NCI-H2081 treated with DMSO at 0.1 percent for 48 hours (cell line): ENCODE results near the gene HIVEP1.
"Not testable (repeated sequence)": the region's sequence is repeated elsewhere in the genome, so short reads cannot be mapped to it uniquely, and the experiment has no call there.

Experiments used
- DNase-seq: peaks from one replicate; lab custom pipeline; 2025; lab: John Stamatoyannopoulos, UW

Gene HIVEP1

DNA sequence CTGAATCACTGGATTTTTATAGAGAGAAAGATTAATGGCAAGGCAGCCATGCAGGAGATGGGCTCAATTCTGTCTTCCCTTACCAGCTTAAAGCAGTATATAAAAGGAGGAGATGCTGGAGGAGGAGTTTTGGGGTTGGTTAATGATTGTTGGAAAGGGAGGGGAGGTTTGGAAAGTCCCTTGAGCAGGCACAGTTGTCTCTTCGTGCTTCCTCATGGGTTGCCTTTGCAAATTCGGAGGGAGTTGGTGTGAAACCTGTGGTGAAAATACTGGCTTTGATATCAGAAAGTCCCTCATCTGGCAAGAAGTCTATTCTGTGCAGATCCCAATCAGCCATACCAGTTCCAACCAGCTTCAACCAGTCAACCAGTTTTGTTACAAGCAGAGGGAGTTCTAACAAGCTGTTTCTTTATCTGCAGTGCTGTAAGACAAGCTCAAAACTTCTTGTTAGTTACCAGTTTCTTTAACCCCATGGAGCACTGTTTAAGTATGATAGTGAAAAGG, 107.0 kb downstream of the HIVEP1 start:
- DNase-seq = no peak

DNA sequence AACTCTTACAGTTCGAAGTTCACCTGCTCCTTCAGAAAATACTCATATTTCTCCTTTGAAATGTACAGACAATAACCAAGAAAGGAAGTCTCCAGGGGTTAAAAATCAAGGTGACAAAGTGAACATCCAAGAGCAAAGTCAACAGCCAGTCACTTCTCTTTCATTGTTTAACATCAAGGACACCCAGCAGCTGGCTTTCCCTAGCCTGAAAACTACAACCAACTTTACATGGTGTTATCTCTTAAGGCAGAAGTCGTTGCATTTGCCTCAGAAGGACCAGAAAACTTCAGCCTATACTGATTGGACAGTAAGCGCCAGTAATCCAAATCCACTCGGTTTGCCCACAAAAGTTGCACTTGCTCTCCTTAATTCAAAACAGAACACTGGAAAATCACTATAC, 113.3 kb downstream of the HIVEP1 start:
- no peak for DNase-seq

DNA sequence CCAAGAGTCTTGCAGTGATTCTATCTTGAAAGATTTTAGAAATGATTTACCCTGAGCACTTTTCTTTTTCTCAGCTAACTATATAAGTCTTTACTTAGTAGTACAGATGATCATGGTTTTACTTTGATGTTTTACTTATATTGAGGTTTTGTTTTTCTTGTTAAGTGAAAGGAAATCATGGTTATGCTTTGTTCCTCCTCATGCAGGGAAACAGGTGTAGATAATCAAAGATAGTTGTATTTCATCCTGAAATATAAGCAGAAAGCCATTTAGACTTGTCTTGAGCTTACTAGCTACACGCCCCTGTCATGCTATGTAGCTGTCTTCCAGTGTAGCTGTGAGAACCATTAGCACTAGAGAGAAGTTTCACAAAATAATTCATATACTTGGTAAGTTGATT, 113.9 kb downstream of the HIVEP1 start:
- no peak for DNase-seq

DNA sequence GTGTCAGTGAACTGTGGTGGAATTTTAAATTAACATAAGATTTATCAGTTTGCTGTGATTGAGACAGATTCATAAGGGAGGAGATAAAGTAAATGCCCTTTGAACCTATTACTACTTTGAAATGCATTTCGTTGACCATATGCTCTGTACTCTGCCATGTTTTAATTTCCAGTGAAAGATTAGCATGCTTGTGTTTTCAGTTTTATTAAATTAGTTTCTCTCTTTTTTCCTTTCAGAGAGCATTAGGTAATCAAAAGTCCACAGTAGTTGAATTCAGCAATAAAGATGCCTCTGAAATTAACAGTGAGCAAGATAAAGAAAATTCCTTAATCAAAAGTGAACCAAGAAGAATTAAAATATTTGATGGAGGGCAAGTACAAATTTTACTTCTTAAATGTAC, 117.4 kb downstream of the HIVEP1 start:
- DNase-seq = no peak

DNA sequence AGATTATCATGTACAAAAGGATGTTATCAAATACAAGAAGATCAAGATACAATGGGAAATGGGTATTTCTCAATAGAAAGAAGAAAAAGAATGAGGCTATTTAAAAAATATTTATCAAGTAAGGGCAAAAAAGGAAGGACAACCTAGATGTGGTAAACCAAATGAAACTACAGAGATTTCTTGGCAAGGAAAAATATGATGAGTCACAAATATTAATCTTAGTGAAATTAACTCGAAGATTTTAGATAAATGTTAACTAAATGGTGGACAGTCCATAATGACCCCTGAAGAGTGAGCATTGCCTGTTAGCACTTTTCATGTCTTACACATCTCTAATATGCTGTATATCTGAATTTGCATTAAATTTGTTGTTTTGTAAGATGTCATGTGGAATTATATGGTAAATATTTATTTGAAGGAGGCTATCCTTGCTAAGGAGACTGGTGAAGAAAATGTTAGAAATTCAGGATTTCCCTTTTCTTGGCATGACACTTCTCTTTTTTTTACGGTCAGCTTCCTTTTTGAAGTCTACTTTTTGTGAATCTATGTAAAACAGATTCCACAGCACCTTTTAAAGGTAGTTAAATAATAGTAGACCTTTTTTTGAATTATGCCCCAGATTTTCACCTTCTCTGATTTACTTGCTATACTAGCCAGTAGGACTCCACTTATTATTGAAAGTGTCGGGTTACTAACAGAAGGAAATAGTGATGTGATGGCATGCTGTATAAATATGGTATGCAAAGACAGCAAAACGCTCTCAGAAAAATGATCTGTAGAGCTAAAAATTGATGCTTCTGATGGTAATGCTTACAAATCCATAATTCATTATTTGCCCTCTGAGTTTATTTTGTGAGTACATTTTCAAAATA, 120.5 kb downstream of the HIVEP1 start:
- DNase-seq = no peak

DNA sequence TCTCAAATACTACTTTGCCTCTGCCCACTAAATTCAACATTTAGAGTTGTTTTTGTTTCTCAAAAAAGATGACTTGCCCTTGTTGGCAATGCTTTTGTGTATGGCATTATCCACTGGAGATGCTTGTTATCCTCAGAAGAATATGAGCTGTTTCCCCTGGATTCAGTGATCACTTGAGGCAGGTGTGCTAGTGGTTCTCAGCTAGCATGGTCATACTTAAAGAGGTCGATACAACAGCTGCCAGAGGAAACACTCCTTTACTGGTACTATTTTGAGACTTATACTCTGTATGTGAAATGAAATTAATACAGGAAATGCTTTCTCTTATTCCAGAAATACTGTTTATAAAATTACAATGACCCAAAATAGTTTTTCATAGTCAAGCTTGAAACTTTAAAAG, 122.5 kb downstream of the HIVEP1 start:
- no peak for DNase-seq

DNA sequence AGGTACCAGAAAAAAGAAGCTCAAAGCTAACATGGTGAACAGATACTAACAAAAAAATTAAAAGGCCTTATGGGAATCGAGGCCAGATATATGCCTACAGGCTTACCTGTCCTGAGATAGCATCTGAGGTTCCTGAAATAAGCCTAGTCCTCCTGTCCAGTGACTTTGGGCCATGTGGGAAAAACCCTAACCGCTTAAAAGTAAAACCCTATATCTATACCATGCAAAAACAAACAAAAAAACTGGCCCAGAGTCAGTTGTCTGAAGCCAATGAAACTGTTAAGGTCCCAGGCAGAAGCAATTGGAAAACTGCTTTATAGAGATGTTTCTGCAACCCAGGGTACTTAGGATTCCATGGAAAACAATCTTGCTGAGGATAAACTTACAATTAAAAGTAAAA, 122.9 kb downstream of the HIVEP1 start:
- no peak for DNase-seq

DNA sequence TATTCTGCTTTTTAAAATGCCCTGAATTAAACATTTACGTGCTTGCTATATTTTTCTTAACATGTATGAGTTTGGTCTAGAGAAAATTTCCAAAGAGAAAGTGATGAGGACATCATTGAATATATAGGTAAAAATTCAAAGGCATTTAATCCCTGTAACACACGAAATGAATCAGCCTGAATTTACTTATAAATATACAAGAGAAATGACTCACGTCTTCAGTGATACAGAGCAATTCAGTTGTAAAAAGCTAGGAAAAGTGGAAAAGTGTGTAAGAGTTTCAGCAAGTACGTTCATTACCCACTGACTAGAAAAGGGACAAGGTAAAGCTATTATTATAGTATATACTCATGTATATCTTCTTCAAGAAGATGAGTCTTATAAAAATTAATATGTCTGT, 124.8 kb downstream of the HIVEP1 start:
- no peak for DNase-seq

DNA sequence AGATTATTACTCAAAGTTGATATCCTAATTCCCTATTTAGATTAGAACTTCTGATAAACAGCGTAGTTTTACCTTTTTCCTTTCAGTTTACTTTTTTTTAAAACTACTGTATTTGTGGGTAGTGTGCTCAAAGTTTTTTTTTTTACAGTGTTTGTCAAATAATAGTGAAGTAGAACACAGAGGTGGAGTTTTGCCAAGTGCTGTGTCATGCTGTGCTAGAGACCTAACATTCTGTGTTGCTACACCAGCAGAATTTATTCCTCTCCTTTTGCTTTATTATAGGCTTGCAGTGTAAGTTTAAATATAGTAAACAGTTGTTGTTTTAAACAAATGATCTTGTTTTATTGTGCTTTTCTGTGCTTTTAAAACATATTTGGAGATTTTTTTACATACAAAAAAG, 125.4 kb downstream of the HIVEP1 start:
- DNase-seq = no peak

DNA sequence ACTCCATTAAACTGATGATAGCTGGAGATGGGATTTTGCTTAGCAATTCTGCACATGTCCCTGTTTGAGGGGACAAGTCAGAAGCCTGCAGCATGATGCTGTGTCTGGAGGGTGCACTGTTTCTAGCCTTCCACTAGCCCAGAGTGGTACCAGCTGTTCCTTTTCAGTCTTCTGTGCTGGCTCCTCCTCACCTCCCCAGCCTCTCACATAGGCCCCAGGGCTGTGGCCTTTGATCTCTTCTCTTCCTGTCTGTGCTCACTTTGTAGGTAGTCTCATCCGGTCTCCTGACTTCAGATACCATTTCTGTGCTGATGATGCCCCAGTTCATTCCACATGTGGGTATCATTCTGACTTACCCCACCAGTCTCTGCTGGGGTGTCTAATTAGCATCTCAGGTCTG, 126.3 kb downstream of the HIVEP1 start:
- no peak for DNase-seq

DNA sequence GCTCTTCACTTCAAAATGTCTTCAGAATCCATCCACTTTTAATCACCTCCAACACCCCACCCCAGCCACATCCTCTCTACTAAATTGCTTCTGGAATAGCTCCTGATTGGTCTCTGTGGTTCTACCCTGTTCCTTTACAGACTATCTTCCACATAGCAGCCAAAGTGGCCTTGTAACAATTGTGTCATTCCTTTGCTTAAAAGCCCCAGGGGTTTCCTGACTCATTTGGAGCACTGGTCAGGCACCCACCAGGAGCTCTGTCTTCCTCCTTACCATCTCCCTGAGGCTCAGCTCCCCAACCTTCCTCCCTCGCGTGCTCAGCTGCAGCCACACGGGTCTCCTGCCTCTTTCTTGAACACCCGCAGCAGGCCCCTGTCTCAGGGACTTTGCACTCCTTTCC, 126.8 kb downstream of the HIVEP1 start:
- DNase-seq = no peak

DNA sequence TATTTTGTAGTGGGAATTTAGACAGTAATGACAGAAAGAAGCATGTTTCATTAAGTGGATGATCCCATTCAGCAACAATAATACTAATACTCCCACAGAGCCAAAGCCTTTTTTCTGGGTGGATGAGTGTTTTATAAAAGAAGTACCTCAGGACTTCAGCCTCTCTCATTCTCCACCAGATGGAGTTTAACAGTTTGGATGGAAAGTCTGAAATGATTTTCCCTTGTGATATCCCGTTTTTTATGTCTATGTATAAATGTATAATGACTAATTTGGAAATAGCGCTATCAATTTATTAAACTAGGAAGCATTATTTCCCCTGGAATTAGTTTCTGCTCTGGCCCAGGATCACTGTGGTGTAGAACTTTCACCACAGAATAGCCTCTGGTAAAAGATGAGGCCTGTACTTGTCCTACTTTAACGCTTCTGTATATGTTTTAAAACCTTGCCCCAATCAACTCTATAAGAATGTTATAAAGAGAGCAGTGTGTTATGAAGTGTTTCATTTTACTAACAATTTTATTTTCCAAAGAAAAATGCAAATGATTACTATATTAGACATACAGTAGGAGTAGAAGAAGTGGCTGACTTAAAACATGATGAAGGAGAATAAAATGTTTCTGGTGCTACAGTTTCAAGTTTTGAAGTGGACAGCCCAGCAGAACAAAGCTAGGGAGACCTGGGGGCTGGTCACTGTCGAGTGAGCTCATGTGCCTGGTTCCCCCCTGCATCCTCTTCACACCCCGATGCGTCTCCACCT, 135.6 kb downstream of the HIVEP1 start:
- no peak for DNase-seq

DNA sequence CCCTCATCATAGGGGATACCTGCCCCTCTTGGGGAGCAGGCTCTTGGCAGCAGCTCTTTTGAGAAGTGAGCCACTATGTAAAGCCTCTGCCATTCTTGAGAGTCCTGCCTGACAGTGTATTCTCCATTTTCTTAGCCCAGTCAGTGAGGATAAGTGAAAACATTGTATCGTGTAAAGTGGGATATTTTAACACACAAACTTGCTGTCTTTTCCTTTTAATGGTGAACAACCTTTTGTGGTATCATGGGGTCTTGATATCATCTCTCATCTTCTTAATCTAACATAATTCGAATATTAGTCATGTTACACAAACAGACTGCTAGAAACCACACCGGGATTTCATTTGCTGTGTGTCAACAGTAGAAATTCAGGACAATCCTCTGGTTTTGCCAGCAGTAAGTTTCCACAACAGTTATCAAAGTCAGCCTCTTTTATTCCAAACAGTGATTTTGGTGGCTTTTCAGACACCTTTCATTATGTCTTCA, 136.2 kb downstream of the HIVEP1 start:
- no peak for DNase-seq

DNA sequence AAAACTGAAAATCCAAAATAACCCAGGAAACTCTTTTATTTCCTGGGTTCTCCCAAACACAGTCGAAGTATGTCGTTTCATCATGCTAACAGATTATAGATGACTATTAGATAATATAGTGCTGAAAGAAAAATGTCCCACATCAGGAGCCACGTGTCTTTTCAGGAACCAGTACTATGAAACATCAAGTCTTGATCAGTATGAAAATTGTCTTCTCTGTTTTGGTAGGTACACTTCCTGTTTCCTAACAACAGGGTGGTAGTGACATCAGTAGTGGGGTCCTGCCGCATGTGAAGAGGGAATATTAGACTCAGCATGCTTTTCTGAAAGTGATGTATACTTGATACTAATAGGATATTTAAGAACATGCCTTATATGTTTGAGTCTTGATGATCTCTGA, 136.7 kb downstream of the HIVEP1 start:
- no peak for DNase-seq

DNA sequence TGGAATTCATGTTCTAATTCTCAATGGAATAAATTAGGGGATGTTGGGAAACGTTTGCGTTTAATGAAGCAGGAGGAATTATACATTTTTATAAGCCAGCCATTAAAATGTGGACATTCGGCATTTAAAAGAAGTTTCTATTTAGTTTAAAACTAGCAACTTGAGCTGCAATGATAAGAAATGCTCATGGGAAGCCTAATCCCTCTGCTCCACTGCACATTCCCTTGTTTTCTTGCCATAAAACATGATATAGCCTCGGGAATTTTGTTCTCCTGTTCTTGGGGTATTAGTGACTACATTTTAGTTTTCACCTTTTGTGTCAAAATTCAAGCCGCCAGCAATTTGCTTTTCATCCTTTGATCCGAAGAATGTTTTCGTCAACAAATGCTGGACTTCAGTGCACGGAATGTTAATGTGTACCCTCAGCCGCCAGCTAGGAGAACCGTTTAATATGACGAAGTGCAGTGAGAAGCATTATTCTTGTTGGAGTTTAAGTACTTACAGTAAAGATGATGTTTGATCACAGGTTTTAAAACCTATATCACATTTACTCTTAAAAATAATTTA, 137.9 kb downstream of the HIVEP1 start:
- no peak for DNase-seq

DNA sequence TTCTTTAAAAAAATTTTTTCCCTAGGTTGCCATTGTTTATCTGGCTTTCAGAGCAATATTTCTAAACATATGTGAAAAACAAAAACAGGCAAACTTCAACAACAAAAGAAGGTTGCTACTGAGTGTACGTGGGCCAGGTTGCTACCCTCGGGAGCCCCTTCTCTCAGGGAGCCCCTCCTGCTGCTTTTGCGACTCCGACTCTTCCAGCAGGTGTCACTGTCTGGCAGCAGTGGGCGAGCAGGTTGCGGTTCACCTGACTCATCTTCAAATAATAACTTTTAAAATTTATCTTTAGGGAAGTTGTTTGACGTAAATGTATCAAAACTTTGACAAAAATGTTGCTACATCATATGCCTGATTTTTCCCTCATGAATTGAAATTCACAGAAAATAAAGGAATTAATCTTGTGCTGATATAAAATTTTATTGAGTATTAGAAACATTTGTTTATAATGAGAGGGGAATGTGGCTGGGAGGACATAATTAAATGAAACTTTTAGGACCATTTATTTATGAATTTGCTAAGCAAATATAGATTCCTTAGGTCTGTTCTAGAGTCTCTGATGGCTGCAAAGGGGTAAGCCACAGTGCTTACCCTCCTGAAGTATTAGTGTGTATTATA, 138.8 kb downstream of the HIVEP1 start:
- no peak for DNase-seq

DNA sequence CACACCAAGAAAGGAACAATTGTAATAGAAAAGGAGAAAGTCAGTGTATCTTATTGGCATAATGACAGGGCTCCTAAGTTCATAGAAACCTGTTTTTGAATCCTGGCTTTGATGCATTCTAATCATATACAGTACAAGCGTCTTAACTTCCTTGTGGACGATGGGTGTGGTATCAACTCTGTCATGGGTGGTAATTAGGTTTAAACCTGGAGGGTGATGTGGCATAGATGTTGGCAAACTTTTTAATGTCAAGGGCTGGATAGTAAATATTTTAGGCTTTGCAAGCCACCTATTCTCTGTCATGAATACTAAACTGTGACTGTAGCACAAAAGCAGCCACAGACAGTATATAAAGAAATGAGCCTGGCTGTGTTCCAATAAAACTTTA, 139.3 kb downstream of the HIVEP1 start:
- DNase-seq = no peak

DNA sequence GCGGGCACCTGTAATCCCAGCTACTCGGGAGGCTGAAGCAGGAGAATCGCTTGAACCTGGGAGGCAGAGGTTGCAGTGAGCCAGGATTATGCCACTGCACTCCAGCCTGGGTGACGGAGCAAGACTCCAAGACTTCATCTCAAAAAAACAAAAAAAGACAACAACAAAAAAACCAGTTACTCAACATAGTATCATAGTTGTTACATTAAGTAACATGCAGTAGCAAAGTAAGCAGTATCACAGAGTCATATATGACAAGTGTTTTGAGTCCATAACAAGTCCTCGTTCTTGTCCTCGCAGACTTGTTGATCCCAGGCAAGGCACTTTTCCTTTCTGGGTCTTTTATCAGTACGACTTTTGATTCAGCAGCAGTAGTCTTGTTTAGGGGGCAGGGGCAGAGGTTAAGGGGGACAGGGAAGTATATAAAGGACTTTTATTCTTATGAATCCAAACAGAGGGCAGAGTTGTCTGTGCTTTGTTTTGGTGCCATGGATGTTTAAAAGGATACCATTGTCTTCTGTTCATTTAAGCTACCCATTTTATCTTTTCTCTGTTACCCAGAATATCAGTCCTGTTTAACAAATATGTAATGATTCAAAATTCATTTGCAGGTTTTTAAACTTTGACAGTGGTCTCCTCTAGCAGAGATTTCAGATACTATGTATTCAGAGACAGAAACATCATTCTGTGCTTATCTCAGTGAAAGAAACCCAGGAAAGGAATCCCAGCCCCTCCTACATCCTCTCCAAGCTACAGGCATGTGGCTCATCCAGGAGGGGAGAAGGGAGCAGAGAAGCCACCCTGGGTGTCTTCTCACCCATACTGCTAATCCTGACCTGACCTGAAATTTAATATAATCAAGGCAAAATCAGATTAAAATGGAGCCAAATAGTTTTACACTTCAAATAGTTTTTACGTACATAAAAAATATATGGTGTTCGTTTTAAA, 140.2 kb downstream of the HIVEP1 start:
- DNase-seq = no peak

DNA sequence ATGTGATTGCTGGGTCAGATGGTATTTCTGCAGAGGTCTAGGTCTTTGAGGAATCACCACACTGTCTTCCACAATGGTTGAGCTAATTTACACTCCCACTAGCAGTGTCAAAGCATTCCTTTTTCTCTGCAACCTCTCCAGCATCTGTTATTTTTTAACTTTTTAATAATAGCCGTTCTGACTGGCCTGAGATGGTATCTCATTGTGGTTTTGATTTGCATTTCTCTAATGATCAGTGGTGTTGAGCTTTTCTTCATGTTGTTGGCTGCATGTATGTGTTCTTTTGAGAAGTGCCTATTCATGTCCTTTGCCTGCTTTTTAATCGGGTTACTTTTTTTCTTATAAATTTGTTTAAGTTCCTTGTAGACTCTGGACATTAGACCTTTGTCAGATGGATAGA, 143.7 kb downstream of the HIVEP1 start:
- DNase-seq = not testable (repeated sequence)

DNA sequence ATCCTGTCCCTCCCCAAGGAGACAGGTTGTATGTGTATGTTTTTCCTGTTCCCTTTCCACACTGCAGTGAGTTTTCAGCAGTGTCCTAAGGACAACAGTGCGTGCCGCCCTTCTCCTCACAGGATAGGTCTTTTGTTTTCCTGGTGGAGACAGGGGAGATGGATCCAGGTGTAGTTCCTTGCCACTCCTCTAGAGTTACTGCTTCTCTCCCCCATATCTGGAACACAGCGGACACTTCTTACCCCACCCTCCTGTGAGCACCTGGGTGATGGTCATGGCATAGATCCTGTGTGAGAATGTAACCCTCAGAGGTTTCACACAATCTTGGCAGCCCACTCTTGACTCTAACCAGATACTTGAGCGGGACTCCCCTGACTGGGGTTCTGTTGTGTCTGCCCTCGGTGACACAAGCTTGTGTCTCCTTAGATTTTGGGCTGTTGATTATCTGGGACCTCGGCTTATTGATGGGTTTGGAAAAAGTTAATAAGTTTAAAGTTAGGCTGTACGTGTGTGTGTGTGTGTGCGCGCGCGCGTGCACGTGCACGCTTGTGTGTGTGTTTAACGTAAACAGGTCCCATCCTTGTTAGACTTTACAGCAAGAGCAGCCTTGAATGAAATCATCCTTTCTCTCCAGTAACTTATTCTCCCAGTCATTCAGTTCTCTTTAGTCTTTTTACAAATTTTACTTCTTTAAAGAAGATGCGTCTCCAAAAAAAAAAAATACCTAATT, 146.7 kb downstream of the HIVEP1 start:
- no peak for DNase-seq

DNA sequence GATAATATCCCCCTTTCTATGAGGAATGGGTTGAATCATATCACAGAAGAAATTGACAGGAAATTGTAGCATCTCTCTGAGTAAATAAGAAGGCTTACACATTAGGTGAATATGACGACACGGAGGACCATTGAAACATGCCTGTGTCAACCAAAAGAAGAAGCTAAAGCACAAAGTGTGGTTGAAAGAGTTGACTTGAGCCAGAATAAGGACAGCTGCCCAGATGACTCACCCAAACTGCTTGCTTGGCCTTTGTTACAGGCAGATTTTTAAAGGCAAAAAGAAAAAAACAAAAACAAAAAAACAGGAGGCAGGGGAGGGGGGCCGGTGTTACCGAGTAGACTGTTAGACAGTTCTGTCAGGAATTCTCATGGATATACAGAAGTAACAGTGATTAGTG, 148.2 kb downstream of the HIVEP1 start:
- no peak for DNase-seq
